Measurements from ENCODE around the gene CREBL2. TPM values are rescaled to one million over a fixed set of nuclear protein-coding genes. Genes with fewer than 3 reads are reported as not detected.
A peak's percentile ranks its signal among the peaks of the same experiment; 100 is the strongest.

Gene CREBL2
- total and polyA plus RNA-seq, 10 of the 15 experiments (the other 5 are each of a cell fraction or from before 2014, with no cell fraction given), result 4.6 to 19.1 (median 13.5) TPM

DNA sequence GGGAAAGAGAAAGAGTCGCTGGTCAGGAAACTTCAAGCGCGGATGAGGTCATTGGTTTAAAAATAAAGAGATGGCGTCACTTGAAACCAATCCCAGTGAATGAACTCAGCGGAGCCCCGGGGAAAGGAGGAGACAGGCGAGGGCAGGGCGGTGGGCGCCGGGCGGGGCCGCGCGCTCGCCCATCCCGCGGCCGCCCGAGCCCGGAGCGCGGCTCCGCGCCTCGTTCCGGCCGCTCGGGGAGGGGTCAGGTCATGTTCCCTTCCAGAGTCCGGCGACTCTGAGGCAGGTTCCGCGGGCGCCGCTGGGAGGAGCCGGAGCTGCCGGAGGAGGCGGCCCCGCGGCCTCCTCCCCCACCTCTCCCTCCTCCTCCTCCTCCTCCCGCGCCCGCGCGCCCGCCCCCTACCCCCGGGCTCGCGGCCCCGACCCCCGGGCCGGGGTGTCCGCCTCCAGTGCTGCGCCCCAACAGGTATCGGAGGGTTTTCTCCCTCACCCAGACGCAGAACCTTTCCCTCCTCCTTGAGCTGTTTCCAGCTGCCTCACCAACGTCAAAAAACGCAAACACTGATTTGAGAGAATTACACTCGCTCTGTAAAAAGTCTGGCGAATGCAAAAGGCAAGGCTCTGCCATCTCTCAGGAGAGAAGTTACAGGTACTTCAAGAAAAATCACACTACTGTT, 49.0 kb upstream of the CREBL2 start, which contains the start of gene DUSP16 (continued):
- TF ChIP-seq, protein P1, sequence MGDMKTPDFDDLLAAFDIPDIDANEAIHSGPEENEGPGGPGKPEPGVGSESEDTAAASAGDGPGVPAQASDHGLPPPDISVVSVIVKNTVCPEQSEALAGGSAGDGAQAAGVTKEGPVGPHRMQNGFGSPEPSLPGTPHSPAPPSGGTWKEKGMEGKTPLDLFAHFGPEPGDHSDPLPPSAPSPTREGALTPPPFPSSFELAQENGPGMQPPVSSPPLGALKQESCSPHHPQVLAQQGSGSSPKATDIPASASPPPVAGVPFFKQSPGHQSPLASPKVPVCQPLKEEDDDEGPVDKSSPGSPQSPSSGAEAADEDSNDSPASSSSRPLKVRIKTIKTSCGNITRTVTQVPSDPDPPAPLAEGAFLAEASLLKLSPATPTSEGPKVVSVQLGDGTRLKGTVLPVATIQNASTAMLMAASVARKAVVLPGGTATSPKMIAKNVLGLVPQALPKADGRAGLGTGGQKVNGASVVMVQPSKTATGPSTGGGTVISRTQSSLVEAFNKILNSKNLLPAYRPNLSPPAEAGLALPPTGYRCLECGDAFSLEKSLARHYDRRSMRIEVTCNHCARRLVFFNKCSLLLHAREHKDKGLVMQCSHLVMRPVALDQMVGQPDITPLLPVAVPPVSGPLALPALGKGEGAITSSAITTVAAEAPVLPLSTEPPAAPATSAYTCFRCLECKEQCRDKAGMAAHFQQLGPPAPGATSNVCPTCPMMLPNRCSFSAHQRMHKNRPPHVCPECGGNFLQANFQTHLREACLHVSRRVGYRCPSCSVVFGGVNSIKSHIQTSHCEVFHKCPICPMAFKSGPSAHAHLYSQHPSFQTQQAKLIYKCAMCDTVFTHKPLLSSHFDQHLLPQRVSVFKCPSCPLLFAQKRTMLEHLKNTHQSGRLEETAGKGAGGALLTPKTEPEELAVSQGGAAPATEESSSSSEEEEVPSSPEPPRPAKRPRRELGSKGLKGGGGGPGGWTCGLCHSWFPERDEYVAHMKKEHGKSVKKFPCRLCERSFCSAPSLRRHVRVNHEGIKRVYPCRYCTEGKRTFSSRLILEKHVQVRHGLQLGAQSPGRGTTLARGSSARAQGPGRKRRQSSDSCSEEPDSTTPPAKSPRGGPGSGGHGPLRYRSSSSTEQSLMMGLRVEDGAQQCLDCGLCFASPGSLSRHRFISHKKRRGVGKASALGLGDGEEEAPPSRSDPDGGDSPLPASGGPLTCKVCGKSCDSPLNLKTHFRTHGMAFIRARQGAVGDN (IDR thresholded peaks at IDR 0.05), result peak; percentile 69
- TF ChIP-seq MEF2A (IDR thresholded peaks at IDR 0.05; ENCODE audit: insufficient read depth, low read depth, low read length) (peak; percentile 89), BHLHE40 (IDR thresholded peaks at IDR 0.05; ENCODE audit: borderline replicate concordance in 1 of 2, low read depth in 2 of 2, low read length in 1 of 2) (peak in 1 of 2 experiments; percentile 78; a peak in 2 of 4 replicates), NR2F1 (conservative IDR thresholded peaks at IDR 0.05) (peak; percentile 94), SMARCA5 (IDR thresholded peaks at IDR 0.05) (peak; percentile 84; the same call in 1 of the 2 replicates), TCF12 (IDR thresholded peaks at IDR 0.05; ENCODE audit: low read depth, low read length) (0 out of 2 replicates have a peak, but pooled peaks have one; percentile 11), MYB (IDR thresholded peaks at IDR 0.05; ENCODE audit: borderline replicate concordance, low read depth, low read length) (no peak), KLF5 (IDR thresholded peaks at IDR 0.05; ENCODE audit: partially characterized antibody) (no peak), CREM (IDR thresholded peaks at IDR 0.05; ENCODE audit: low read depth) (peak; percentile 63; the same call in 1 of the 2 replicates), IKZF1 (conservative IDR thresholded peaks at IDR 0.05) (peak; percentile 93), ZNF217 (IDR thresholded peaks at IDR 0.05) (peak; percentile 53), LARP7 (IDR thresholded peaks at IDR 0.05) (peak; percentile 90), SIN3A (IDR thresholded peaks at IDR 0.05; ENCODE audit: low read depth, low read length) (no peak), TCF3 (IDR thresholded peaks at IDR 0.05; ENCODE audit: borderline replicate concordance, insufficient read depth, low read depth, low read length) (0 out of 2 replicates have a peak, but pooled peaks have one; percentile 48), IRF3 (IDR thresholded peaks at IDR 0.05) (0 out of 2 replicates have a peak, but pooled peaks have one; percentile 44), ZSCAN29 (IDR thresholded peaks at IDR 0.05) (peak; percentile 68; the same call in 1 of the 2 replicates), JUND (IDR thresholded peaks at IDR 0.05; ENCODE audit: low read depth, low read length) (peak; percentile 69; the same call in 1 of the 2 replicates), HDGF (IDR thresholded peaks at IDR 0.05) (no peak), SUZ12 (IDR thresholded peaks at IDR 0.05; ENCODE audit: unreplicated experiment) (no peak), CTCF (IDR thresholded peaks at IDR 0.05 in 2 of 3, conservative IDR thresholded peaks at IDR 0.05 in 1 of 3; ENCODE audit: control insufficient read depth in 2 of 3, extremely low read depth in 1 of 3, insufficient read depth in 1 of 3, low read depth in 3 of 3, low read length in 3 of 3) (peak in 1 of 3 experiments; percentile 27; a peak in 1 of 6 replicates), TAF1 (IDR thresholded peaks at IDR 0.05; ENCODE audit: borderline replicate concordance, low read depth, low read length) (peak; percentile 78; the same call in 1 of the 2 replicates), SP1 (IDR thresholded peaks at IDR 0.05; ENCODE audit: low read depth, low read length) (no peak), SMC3 (IDR thresholded peaks at IDR 0.05; ENCODE audit: borderline replicate concordance, low read length) (0 out of 2 replicates have a peak, but pooled peaks have one; percentile 7), HDAC6 (IDR thresholded peaks at IDR 0.05; ENCODE audit: unreplicated experiment) (no peak), IRF4 (IDR thresholded peaks at IDR 0.05; ENCODE audit: low read depth, low read length) (no peak)

All from GM12878 (cell line).